Neutrophil (primary cell): ENCODE results near the gene RASAL3.

ENCODE experiments used
- H3K27ac ChIP-seq: fragments of 200-600 bp; sonication (generic); 2 replicates; pipeline ENCODE4 v1.5.1; 2016; ENCODE audit warnings: mild to moderate bottlenecking, moderate library complexity
- H3K27me3 ChIP-seq: fragments of 200-600 bp; sonication (generic); 2 replicates; pipeline ENCODE4 v1.6.0; 2016; ENCODE audit warnings: mild to moderate bottlenecking
- H3K36me3 ChIP-seq: fragments of 200-600 bp; sonication (generic); 2 replicates; pipeline ENCODE4 v1.5.1; 2017
- H3K4me1 ChIP-seq, 2 experiments: fragments of 200-600 bp in 1 of 2; sonication (generic) in 1 of 2; 1 replicate in 1 of 2; 2 replicates in 1 of 2; pipeline versions ENCODE4 v1.5.1 to v1.6.1; 2013 to 2016; ENCODE audit warnings: low read depth in 1 of 2, low read length in 1 of 2, mild to moderate bottlenecking in 1 of 2, moderate library complexity in 1 of 2; ENCODE audit not compliant: control insufficient read depth in 1 of 2, insufficient read depth in 1 of 2
- H3K4me3 ChIP-seq, 2 experiments: fragments of 200-600 bp in 1 of 2; sonication (generic) in 1 of 2; 1 replicate in 1 of 2; 2 replicates in 1 of 2; pipeline ENCODE4 v1.5.1; 2013 to 2016; ENCODE audit warnings: low read depth in 1 of 2, low read length in 1 of 2, mild to moderate bottlenecking in 1 of 2, moderate library complexity in 1 of 2
- H3K9me3 ChIP-seq: fragments of 200-600 bp; sonication (generic); 2 replicates; pipeline ENCODE4 v1.5.1; 2016
- CTCF ChIP-seq: fragments of 200-600 bp; sonication (generic); IDR thresholded peaks from 2 replicates; pipeline ENCODE4 v1.5.1; 2016; ENCODE audit warnings: antibody characterized with exemption

Gene RASAL3

GRCh38 chr19:15468675-15469512, 4.5 kb upstream of the RASAL3 start:
- TF ChIP-seq CTCF: no peak
- Histone ChIP-seq H3K27ac (peak overlapping the region; percentile 38), H3K4me1 (peaks cover 43 to 47% of the 10 kb centered on the region in 2 experiments), H3K4me3 (peak overlapping the region; percentile 59 to 67), H3K36me3 (no peaks in the 10 kb centered on the region), H3K9me3 (no peaks in the 10 kb centered on the region), H3K27me3 (peaks cover 35% of the 10 kb centered on the region)

GRCh38 chr19:15467734-15468214, 3.4 kb upstream of the RASAL3 start:
- Histone ChIP-seq H3K9me3 (no peaks in the 10 kb centered on the region), H3K27ac (no peak overlapping the region), H3K4me1 (peaks cover 52 to 58% of the 10 kb centered on the region in 2 experiments), H3K4me3 (no peak overlapping the region), H3K36me3 (no peaks in the 10 kb centered on the region), H3K27me3 (peaks cover 31% of the 10 kb centered on the region)
- TF ChIP-seq CTCF: no peak

- Histone ChIP-seq H3K36me3 (no peaks in the 10 kb centered on the region), H3K27me3 (peaks cover 25% of the 10 kb centered on the region), H3K27ac (peak overlapping the region; percentile 66), H3K4me1 (peaks cover 59 to 63% of the 10 kb centered on the region in 2 experiments), H3K9me3 (no peaks in the 10 kb centered on the region), H3K4me3 (peak overlapping the region in 1 of 2 experiments; percentile 4)
- no peak for TF ChIP-seq CTCF
These were observed 2.7 kb upstream of the RASAL3 start for GRCh38 chr19:15466851-15467733.

GRCh38 chr19:15463861-15464371, 428 bp downstream of the RASAL3 start:
- Histone ChIP-seq H3K9me3 (no peaks in the 10 kb centered on the region), H3K27ac (peak overlapping the region; percentile 96), H3K4me1 (peaks cover 54 to 55% of the 10 kb centered on the region in 2 experiments), H3K36me3 (peaks cover 29% of the 10 kb centered on the region), H3K4me3 (peak overlapping the region; percentile 82 to 88), H3K27me3 (peaks cover 10% of the 10 kb centered on the region)
- TF ChIP-seq CTCF: no peak

GRCh38 chr19:15461694-15462093, 2.6 kb downstream of the RASAL3 start:
- no peak for TF ChIP-seq CTCF
- peaks cover 37 to 38% of the 10 kb centered on the region in 2 experiments for H3K4me1 ChIP-seq
- peak overlapping the region; percentile 3 for H3K27ac ChIP-seq
- H3K27me3 ChIP-seq: no peaks in the 10 kb centered on the region
- no peak overlapping the region for H3K4me3 ChIP-seq
- H3K9me3 ChIP-seq: no peaks in the 10 kb centered on the region
- peaks cover 48% of the 10 kb centered on the region for H3K36me3 ChIP-seq
